Measurements from ENCODE around the gene PLIN4. TPM values are rescaled to one million over a fixed set of nuclear protein-coding genes. Genes with fewer than 3 reads are reported as not detected.
"Not testable (repeated sequence)": the region's sequence is repeated elsewhere in the genome, so short reads cannot be mapped to it uniquely, and the experiment has no call there.

Gene PLIN4, protein sequence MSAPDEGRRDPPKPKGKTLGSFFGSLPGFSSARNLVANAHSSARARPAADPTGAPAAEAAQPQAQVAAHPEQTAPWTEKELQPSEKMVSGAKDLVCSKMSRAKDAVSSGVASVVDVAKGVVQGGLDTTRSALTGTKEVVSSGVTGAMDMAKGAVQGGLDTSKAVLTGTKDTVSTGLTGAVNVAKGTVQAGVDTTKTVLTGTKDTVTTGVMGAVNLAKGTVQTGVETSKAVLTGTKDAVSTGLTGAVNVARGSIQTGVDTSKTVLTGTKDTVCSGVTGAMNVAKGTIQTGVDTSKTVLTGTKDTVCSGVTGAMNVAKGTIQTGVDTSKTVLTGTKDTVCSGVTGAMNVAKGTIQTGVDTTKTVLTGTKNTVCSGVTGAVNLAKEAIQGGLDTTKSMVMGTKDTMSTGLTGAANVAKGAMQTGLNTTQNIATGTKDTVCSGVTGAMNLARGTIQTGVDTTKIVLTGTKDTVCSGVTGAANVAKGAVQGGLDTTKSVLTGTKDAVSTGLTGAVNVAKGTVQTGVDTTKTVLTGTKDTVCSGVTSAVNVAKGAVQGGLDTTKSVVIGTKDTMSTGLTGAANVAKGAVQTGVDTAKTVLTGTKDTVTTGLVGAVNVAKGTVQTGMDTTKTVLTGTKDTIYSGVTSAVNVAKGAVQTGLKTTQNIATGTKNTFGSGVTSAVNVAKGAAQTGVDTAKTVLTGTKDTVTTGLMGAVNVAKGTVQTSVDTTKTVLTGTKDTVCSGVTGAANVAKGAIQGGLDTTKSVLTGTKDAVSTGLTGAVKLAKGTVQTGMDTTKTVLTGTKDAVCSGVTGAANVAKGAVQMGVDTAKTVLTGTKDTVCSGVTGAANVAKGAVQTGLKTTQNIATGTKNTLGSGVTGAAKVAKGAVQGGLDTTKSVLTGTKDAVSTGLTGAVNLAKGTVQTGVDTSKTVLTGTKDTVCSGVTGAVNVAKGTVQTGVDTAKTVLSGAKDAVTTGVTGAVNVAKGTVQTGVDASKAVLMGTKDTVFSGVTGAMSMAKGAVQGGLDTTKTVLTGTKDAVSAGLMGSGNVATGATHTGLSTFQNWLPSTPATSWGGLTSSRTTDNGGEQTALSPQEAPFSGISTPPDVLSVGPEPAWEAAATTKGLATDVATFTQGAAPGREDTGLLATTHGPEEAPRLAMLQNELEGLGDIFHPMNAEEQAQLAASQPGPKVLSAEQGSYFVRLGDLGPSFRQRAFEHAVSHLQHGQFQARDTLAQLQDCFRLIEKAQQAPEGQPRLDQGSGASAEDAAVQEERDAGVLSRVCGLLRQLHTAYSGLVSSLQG (N-terminal part only)
- total RNA-seq: not detected in 2 replicates

DNA sequence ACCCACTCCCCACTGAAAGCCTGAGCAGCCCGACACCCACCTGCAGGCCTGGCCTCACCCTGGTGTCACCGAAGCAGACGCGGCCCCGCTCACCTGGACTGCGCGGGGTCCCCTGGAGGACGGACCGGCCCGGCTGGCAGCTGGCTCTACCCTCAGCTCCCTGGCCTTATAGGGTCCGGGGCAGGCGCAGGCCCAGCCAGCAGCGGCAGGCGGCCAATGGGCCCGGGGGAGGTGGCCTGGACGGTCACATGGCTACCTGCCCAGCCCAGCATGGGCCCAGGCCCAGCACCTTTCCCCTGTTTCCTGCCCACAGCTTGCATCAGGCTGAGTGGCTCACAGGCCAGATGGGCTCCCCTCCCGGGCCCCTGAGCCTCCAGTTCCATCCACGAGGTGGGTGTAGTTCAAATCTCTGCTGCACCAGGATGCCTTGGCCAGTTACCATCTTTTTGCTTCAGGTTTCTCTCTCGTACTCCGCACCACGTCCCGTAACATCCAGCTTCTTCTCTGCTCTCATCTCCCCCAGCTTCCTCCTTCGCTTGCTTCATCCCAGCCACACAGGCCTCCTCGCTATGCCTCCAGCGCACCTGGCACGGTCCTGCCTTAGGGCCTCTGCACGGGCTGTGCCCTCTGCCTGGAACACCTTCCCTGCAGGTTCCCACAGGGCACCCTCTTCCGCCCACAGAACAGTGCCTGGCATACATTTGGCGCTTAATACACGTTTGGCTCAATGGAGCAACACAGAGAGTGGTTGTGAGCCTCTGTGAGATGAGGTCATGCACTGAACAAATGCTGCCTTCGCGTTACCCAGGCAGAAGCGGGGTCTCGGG lies at the start of gene PLIN4:
TSS of gene PLIN4 (minus strand) at position 142 of the 827 bp plus-strand sequence. CDS start 214 bp downstream, outside the sequence.
- H3K27ac Mint-ChIP-seq: no peak within 1 kb of the TSS
- H3K4me3 Mint-ChIP-seq: no peak within 1 kb of the TSS
- no peaks in the 10 kb centered on the region for H3K36me3 Mint-ChIP-seq (ENCODE audit: low read depth)
- intact Hi-C loops (cut with micrococcal nuclease): no loop called here
- no peaks in the 10 kb centered on the region for H3K9me3 Mint-ChIP-seq
- H3K4me1 Mint-ChIP-seq (ENCODE audit: low read depth): no peaks in the 10 kb centered on the region
- DNase-seq (ENCODE audit: low spot score): no peak
- peaks cover 2% of the 10 kb centered on the region for H3K27me3 Mint-ChIP-seq (ENCODE audit: insufficient read depth)

DNA sequence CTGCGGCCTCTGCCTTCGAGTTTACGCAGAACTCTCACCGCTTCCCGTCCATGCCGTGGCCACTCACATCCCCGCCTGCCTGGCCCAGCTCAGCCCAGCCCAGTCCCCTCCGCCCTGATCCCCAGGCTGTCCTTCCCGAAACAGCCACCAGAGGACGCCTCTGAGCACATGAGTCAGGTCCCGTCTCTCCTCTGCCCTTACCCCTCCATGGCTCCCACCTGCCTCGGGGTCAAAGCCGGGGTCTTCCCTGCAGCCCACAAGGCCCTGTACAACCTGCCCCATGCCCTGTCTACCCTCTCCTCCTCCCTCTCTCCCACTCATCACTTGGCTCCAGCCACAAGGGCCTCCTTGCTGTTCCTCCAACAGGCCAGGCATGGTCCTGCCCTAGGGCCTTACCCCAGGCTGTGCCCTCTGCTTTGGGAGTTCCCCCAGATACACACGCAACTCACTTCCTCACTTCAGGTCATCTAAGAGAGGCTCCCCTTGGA lies 49.3 kb upstream of the PLIN4 start:
- H3K36me3 Mint-ChIP-seq (ENCODE audit: low read depth): no peaks in the 10 kb centered on the region
- H3K9me3 Mint-ChIP-seq: no peaks in the 10 kb centered on the region
- no peak overlapping the region for H3K4me3 Mint-ChIP-seq
- no peaks in the 10 kb centered on the region for H3K4me1 Mint-ChIP-seq (ENCODE audit: low read depth)
- H3K27ac Mint-ChIP-seq: no peak overlapping the region
- H3K27me3 Mint-ChIP-seq (ENCODE audit: insufficient read depth): peaks cover 5% of the 10 kb centered on the region
- intact Hi-C loops (cut with micrococcal nuclease): loop anchor here (2.0 kb wide), 1 partner anchor 69 kb away; no protein-coding TSS in a partner anchor
- peak; percentile 21 for DNase-seq (ENCODE audit: low spot score)

DNA sequence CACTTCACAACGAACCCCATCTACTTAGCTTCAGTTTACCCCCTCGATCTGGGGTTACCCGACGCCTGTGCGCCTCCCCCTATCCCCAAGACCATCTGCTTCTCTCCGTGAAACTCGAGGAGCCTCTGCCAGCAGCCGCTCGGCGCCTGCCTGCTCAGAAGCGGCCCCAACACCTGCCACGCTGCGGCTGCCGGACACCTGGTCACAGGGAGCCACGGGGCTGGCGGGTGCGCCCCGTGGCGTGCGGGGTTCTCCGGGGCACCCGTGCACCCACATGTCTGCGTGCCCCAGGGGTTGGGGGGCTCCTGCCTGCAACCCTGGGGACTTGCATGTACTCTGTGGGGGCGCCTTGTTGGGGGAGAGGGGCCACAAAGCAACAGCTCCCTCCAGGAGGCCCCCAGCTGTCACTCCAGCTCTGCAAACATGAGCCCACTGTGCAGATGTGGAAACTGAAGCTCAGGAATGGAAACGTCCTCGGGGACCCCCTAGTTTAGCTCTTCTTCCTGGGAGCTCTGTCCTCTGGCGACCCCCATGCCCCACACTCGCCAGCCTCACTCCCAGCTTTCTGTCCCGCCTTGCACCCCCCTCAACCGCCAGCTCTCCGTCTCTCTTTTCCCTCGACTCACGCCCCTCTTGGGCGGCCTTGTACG lies 48.2 kb upstream of the PLIN4 start:
- no peak for DNase-seq (ENCODE audit: low spot score)
- peaks cover 7% of the 10 kb centered on the region for H3K27me3 Mint-ChIP-seq (ENCODE audit: insufficient read depth)
- H3K27ac Mint-ChIP-seq: no peak overlapping the region
- H3K4me3 Mint-ChIP-seq: no peak overlapping the region
- intact Hi-C loops (cut with micrococcal nuclease): loop anchor here (2.0 kb wide), 1 partner anchor 70 kb away; no protein-coding TSS in a partner anchor
- no peaks in the 10 kb centered on the region for H3K4me1 Mint-ChIP-seq (ENCODE audit: low read depth)
- H3K36me3 Mint-ChIP-seq (ENCODE audit: low read depth): no peaks in the 10 kb centered on the region
- no peaks in the 10 kb centered on the region for H3K9me3 Mint-ChIP-seq

DNA sequence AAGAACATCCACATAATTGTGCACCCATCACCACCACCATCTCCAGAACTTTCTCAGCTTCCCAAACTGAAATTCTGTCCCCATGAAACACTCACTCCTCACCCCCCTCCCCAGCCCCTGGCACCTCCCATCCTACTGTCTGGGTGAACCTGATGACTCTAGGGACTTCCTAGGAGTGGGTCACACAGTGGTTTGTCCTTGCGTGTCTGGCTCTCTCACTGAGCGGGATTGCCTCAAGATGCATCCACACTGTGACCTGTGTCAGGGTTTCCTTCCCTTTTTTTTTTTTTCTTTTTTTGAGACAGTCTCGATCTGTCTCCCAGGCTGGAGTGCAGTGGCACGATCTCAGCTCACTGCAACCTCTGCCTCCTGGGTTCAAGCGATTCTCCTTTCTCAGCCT lies 45.3 kb upstream of the PLIN4 start:
- H3K9me3 Mint-ChIP-seq; H3K27ac Mint-ChIP-seq; intact Hi-C loops (cut with micrococcal nuclease); H3K4me1 Mint-ChIP-seq (ENCODE audit: low read depth); H3K27me3 Mint-ChIP-seq (ENCODE audit: insufficient read depth); H3K36me3 Mint-ChIP-seq (ENCODE audit: low read depth); DNase-seq (ENCODE audit: low spot score); H3K4me3 Mint-ChIP-seq: not testable (repeated sequence)

DNA sequence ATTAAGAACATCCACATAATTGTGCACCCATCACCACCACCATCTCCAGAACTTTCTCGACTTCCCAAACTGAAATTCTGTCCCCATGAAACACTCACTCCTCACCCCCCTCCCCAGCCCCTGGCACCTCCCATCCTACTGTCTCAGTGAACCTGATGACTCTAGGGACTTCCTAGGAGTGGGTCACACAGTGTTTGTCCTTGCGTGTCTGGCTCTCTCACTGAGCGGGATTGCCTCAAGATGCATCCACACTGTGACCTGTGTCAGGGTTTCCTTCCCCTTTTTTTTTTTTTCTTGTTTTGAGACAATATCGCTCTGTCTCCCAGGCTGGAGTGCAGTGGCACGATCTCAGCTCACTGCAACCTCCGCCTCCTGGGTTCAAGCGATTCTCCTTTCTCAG lies 43.8 kb upstream of the PLIN4 start:
- H3K4me3 Mint-ChIP-seq; H3K36me3 Mint-ChIP-seq (ENCODE audit: low read depth); intact Hi-C loops (cut with micrococcal nuclease); H3K27ac Mint-ChIP-seq; H3K27me3 Mint-ChIP-seq (ENCODE audit: insufficient read depth); H3K4me1 Mint-ChIP-seq (ENCODE audit: low read depth); DNase-seq (ENCODE audit: low spot score); H3K9me3 Mint-ChIP-seq: not testable (repeated sequence)

DNA sequence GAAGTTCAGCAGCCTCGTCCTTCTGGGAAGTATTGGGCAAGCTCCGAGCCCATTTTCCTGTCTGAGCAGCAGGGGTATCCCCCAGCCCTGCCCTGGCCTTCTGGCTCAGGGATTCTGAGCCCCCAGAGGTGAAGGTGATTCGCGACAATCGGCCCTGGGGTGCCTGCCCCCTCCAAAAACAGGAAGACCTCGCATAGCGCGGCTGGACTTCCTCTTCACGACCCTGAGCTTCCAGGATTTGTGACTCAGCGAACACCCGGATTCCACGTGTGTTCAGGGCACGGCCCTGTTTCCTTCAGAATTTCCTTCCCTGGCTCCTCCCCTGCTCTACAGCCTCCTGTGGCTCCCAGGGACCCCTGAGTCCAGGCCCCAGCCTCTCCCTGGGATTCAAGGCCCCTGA lies 41.3 kb upstream of the PLIN4 start, which contains the start of gene SEMA6B:
TSS of gene SEMA6B (minus strand) at position 116 of the 400 bp plus-strand sequence. CDS start 1,227 bp downstream, outside the sequence.
- no peak within 1 kb of the TSS for H3K4me3 Mint-ChIP-seq
- intact Hi-C loops (cut with micrococcal nuclease): no loop called here
- H3K36me3 Mint-ChIP-seq (ENCODE audit: low read depth): no peaks in the 10 kb centered on the region
- H3K9me3 Mint-ChIP-seq: no peaks in the 10 kb centered on the region
- peaks cover 2% of the 10 kb centered on the region for H3K27me3 Mint-ChIP-seq (ENCODE audit: insufficient read depth)
- DNase-seq (ENCODE audit: low spot score): no peak
- H3K4me1 Mint-ChIP-seq (ENCODE audit: low read depth): peaks cover 5% of the 10 kb centered on the region
- H3K27ac Mint-ChIP-seq: no peak within 1 kb of the TSS

DNA sequence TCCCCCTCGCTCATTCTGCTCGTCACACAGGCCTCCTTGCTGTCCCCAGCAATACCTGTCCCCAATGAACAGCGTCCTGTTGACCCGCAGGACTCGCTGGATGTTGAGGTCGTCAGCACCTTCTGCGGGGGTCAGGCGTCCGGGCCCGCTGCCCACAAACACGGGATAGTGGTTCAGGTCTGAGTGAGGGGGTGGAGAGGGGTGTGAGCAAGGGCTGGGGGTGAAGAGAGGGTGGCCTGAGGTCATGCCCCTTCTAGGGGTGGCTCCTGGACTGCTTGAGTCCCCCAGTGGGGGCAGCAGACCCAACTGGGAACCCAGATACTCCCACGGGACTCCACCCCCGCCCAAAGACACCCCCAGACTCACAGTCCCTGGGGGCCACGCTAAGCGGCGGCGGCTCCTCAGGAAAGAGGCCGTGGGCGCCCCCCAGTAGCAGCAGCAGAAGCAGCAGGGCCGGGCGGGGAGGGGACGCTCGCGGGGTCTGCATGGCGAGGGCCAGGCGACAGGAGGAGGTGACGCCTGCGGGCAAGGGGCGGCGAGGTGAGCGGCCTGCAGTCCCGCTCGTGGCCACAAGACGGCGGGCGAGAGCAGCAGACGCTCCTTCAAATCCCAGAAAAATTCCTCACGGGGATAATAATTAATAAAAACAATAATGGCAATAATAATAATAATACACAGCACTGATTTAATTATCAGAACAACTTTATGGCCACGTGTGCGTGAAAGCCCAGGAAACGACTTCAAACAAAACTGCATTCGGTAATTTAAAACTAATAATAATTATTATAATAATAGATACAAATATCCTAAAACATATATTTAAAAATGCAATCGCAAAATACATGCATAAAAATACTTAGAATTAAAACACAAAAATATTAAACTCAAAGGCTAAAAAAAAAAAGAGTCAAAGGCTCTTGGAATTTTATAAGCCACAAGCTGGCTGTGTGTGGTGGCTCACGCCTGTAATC lies 40.0 kb upstream of the PLIN4 start:
- Mint-ChIP-seq H3K4me3 (no peak overlapping the region), H3K27ac (no peak overlapping the region), H3K9me3 (no peaks in the 10 kb centered on the region), H3K4me1 (ENCODE audit: low read depth) (peaks cover 5% of the 10 kb centered on the region), H3K27me3 (ENCODE audit: insufficient read depth) (peaks cover 2% of the 10 kb centered on the region), H3K36me3 (ENCODE audit: low read depth) (no peaks in the 10 kb centered on the region)
- DNase-seq (ENCODE audit: low spot score): no peak
- intact Hi-C loops (cut with micrococcal nuclease): no loop called here

DNA sequence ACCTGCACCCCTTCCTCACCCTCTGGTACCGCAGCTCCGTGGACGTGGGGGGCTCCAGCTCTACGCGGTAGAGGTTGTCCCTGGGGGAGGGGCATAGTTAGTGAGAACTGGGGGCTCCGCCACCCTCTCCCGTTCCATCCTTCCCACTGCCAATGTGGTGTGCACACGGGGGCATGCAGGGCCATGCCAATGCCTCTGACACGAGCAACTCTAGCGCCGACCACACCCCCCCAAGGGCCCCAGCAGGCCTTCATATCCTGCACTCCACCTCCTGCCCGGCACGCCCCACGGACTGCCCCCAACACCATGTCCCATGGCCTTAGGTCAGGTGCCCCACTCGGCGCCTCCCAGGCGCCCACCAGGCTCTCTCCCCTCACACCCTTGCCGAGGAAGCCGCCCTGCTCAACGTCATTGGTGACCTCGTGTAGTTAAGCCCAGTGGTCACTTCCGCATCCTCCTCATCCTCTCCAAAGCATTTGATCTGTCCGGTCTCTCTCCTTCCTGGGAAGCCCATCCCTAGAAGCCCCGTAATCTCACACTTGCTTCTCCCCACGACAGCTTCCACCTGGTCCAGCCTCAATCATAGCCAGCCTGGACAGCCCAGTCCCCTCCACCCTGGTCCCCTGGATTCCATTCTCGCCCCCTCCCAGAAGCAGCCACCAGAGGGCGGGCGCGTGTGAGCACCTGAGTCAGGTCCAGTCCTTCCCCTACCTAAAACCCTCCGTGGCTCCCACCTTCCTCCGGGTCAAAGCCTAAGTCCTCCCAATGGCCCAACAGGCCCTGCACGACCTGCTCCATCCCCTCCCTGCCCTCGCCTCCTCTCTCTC lies 39.1 kb upstream of the PLIN4 start:
- H3K4me3 Mint-ChIP-seq: no peak overlapping the region
- H3K27me3 Mint-ChIP-seq (ENCODE audit: insufficient read depth): peaks cover 2% of the 10 kb centered on the region
- no peaks in the 10 kb centered on the region for H3K9me3 Mint-ChIP-seq
- H3K27ac Mint-ChIP-seq: no peak overlapping the region
- H3K4me1 Mint-ChIP-seq (ENCODE audit: low read depth): peaks cover 5% of the 10 kb centered on the region
- intact Hi-C loops (cut with micrococcal nuclease): no loop called here
- DNase-seq (ENCODE audit: low spot score): no peak
- no peaks in the 10 kb centered on the region for H3K36me3 Mint-ChIP-seq (ENCODE audit: low read depth)

DNA sequence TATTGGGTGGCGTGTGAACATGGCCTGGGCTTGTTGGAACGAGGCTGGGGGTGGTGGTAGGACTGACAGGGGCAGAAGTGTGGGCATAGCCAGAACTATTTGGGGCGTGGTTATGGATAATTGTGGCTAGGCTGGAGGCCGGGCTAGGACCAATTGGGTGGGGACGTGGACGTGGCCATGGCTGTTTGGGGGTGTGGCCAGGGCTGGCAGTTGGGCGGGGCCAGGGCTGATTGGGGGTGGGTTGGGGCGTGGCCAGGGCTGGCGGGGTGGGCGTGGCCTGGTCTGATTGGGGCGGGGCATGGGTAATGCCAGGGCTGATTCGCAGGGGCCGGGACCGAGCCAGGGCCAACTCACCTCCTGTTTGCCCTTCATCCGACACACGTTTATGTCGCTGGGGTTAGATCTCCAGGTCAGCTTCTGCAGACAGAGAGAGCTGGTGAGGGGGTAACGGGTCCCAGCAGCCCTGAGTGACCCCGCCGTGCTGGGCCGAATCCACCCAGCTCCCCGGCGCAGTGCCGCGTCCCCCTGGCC lies 38.4 kb upstream of the PLIN4 start:
- intact Hi-C loops (cut with micrococcal nuclease): no loop called here
- H3K4me3 Mint-ChIP-seq: no peak overlapping the region
- H3K27me3 Mint-ChIP-seq (ENCODE audit: insufficient read depth): no peaks in the 10 kb centered on the region
- H3K27ac Mint-ChIP-seq: no peak overlapping the region
- H3K36me3 Mint-ChIP-seq (ENCODE audit: low read depth): no peaks in the 10 kb centered on the region
- peaks cover 5% of the 10 kb centered on the region for H3K4me1 Mint-ChIP-seq (ENCODE audit: low read depth)
- DNase-seq (ENCODE audit: low spot score): no peak
- no peaks in the 10 kb centered on the region for H3K9me3 Mint-ChIP-seq

Measured in activated T-helper 1 cell treated with anti-CD3 and anti-CD28 coated beads, Interleukin-12 subunit alpha, Interleukin-12 subunit beta, Interleukin-2, Interleukin-4 antibody, amounts not matched to agents 30 ng/mL and 10 ng/mL and 1 ng/mL, durations not matched to agents 14 hours and 24 hours and 36 hours (primary cell).